B cell (primary cell): ENCODE results near the gene CHKA. TPM values are rescaled to one million over a fixed set of nuclear protein-coding genes. Genes with fewer than 3 reads are reported as not detected.

ENCODE experiments used
- ATAC-seq: fragments of 200-7000 bp; cut with Tn5 transposase; one replicate; pipeline ENCODE4 v1.10.0; 2021; ENCODE audit warnings: low read depth, mild to moderate bottlenecking, moderate number of reproducible peaks, moderate library complexity
- CTCF ChIA-PET: fragments of 350-600 bp; sonication (Branson Sonifier 250); formaldehyde crosslinking; loops from one replicate; lab custom pipeline; 2021; ENCODE audit warnings: antibody characterized with exemption, inconsistent platforms; lab: Charles Lee
- POLR2A ChIA-PET: fragments of 350-600 bp; sonication (Branson Sonifier 250); formaldehyde crosslinking; loops from one replicate; lab custom pipeline; 2021; ENCODE audit warnings: antibody characterized with exemption; lab: Charles Lee
- DNase-seq: peaks from one replicate; pipeline ENCODE4 v3.0.0; 2013
- H2AFZ ChIP-seq: 2 replicates; pipeline ENCODE4 v1.6.1; 2012; ENCODE audit warnings: mild to moderate bottlenecking, low read depth, low read length; ENCODE audit not compliant: insufficient read depth, poor library complexity, severe bottlenecking
- H3K27ac ChIP-seq, 2 donors: 1 replicate in 1 of 2; 2 replicates in 1 of 2; pipeline ENCODE4 v1.5.1; 2012 to 2013; ENCODE audit warnings: low read length in 2 of 2, mild to moderate bottlenecking in 2 of 2, moderate library complexity in 1 of 2
- H3K27me3 ChIP-seq, 4 experiments: fragments of 200-600 bp in 1 of 4; sonication (generic) in 1 of 4; replicated peaks in 1 of 4; 1 replicate in 2 of 4; 2 replicates in 2 of 4; pipeline versions ENCODE4 v1.6.1 to v1.7.0; 2013 to 2016; ENCODE audit warnings: low read length in 3 of 4, mild to moderate bottlenecking in 2 of 4, mixed read lengths in 1 of 4, moderate library complexity in 1 of 4; ENCODE audit not compliant: insufficient read depth in 4 of 4, control insufficient read depth in 3 of 4; ENCODE audit errors: control extremely low read depth in 1 of 4
- H3K36me3 ChIP-seq, 2 experiments: replicated peaks in 1 of 2; 1 replicate in 1 of 2; 2 replicates in 1 of 2; pipeline versions ENCODE4 v1.6.1 to v1.7.1; 2013; ENCODE audit warnings: low read length in 1 of 2; ENCODE audit not compliant: insufficient read depth in 2 of 2, control insufficient read depth in 1 of 2; ENCODE audit errors: control extremely low read depth in 1 of 2, extremely low read depth in 1 of 2
- H3K4me1 ChIP-seq, 2 donors: fragments of 200-600 bp in 1 of 2; sonication (generic) in 1 of 2; 1 replicate in 1 of 2; 2 replicates in 1 of 2; pipeline versions ENCODE4 v1.5.1 to v1.6.1; 2013 to 2017; ENCODE audit warnings: low read length in 2 of 2; ENCODE audit not compliant: control insufficient read depth in 2 of 2, insufficient read depth in 2 of 2
- H3K4me2 ChIP-seq: replicated peaks from 2 replicates; pipeline ENCODE3; 2012; ENCODE audit warnings: mild to moderate bottlenecking, low read depth, low read length; ENCODE audit not compliant: poor library complexity, severe bottlenecking
- H3K4me3 ChIP-seq, 5 experiments: fragments of 200-600 bp in 1 of 5; sonication (generic) in 1 of 5; 1 replicate in 3 of 5; 2 replicates in 2 of 5; pipeline versions ENCODE4 v1.5.1 to v1.7.0; 2011 to 2016; ENCODE audit warnings: low read length in 4 of 5, mild to moderate bottlenecking in 4 of 5, low read depth in 2 of 5, control low read depth in 1 of 5, moderate library complexity in 1 of 5; ENCODE audit not compliant: insufficient read depth in 1 of 5; ENCODE audit errors: control extremely low read depth in 1 of 5, extremely low read depth in 1 of 5
- H3K79me2 ChIP-seq: fragments of 200-600 bp; sonication (generic); one replicate; pipeline ENCODE4 v1.6.0; 2016; ENCODE audit warnings: low read length; ENCODE audit not compliant: control insufficient read depth, insufficient read depth
- H3K9ac ChIP-seq: fragments of 200-600 bp; sonication (generic); 2 replicates; pipeline ENCODE4 v1.6.1; 2017; ENCODE audit warnings: mild to moderate bottlenecking, low read length, moderate library complexity
- H3K9me3 ChIP-seq, 3 donors: one replicate each; pipeline versions ENCODE4 v1.6.1 to v1.7.1; 2013; ENCODE audit warnings: low read length in 2 of 3; ENCODE audit not compliant: control insufficient read depth in 2 of 3, insufficient read depth in 1 of 3; ENCODE audit errors: control extremely low read depth in 1 of 3
- H4K20me1 ChIP-seq: 2 replicates; pipeline ENCODE4 v1.6.0; 2012; ENCODE audit warnings: mild to moderate bottlenecking, low read length; ENCODE audit not compliant: insufficient read depth, control insufficient read depth, poor library complexity, severe bottlenecking
- H3K27ac Mint-ChIP-seq: one replicate; pipeline ENCODE4 v1.8.0; 2021; ENCODE audit warnings: mixed read lengths
- H3K27me3 Mint-ChIP-seq: one replicate; pipeline ENCODE4 v1.8.0; 2021; ENCODE audit warnings: mixed read lengths
- H3K4me1 Mint-ChIP-seq: one replicate; pipeline ENCODE4 v1.8.0; 2021; ENCODE audit warnings: mixed read lengths
- H3K4me3 Mint-ChIP-seq: one replicate; pipeline ENCODE4 v1.8.0; 2021; ENCODE audit warnings: mixed read lengths
- H3K9me3 Mint-ChIP-seq: one replicate; pipeline ENCODE4 v1.8.0; 2022; ENCODE audit warnings: mixed read lengths; ENCODE audit not compliant: insufficient read depth
- EZH2 ChIP-seq: IDR thresholded peaks from 2 replicates; pipeline ENCODE4 v1.6.1; 2012; ENCODE audit warnings: borderline replicate concordance, low read depth, mild to moderate bottlenecking, moderate library complexity, low read length; ENCODE audit not compliant: insufficient read depth, poor library complexity, severe bottlenecking
- WGBS: methylation state at CpG from one replicate; pipeline ENCODE4 v1.1.5; 2013; ENCODE audit warnings: missing lambda C conversion rate; ENCODE audit not compliant: insufficient coverage; 5-methylcytosine and 5-hydroxymethylcytosine counted together
- intact Hi-C: fragments of 100-400 bp; cut with micrococcal nuclease; formaldehyde crosslinking; loops from one replicate; pipeline ENCODE4 v1.10.0; 2022
- polyA plus RNA-seq: library from polyadenylated mRNA; depleted of rRNA; stranded (reverse); fragments of >200 nt; gene quantifications from 2 replicates; pipeline ENCODE4 v1.2.3, GENCODE V29; 2012
- total RNA-seq, 2 donors: library from RNA; stranded (reverse); fragments of 120-200 nt in 1 of 2; gene quantifications; 1 replicate in 1 of 2; 2 replicates in 1 of 2; pipeline versions ENCODE4 v1.2.3 to v1.2.4, GENCODE V29; 2013 to 2022
- TF ChIP-seq, protein P1 (sequence below): fragments of 200-600 bp; IDR thresholded peaks from one replicate; pipeline ENCODE4 v1.8.0; 2022; ENCODE audit warnings: antibody characterized with exemption, mild to moderate bottlenecking

Gene CHKA
- total and polyA plus RNA-seq, 2 donors (not counting 1 experiment from before 2014, with no cell fraction given): 10.6 to 20.6 TPM

DNA sequence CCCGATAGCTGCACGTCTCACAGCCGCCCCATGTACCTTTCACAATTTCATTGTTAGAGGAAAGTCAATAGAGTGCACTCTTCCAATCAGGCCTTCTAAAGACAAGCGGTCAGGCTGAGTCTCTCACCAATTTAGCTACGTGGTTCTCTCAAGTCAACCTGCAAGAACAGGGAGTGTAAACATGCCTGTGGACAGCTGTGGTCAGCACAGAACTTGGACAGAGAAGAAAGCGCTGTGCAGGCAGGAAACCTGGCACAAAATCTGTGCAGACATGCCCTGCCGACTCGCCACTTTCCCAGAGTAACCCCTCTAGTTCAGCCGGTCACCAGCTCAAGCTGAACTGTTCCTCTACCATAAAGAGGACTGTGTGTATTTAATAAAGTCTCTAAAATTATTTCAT, 39.5 kb downstream of the CHKA start:
- Mint-ChIP-seq H3K4me1 (peaks cover 12% of the 10 kb centered on the region), H3K9me3 (no peaks in the 10 kb centered on the region), H3K27me3 (no peaks in the 10 kb centered on the region), H3K27ac (no peak overlapping the region), H3K4me3 (no peak overlapping the region)
- no peak for TF ChIP-seq EZH2
- TF ChIP-seq, protein P1, sequence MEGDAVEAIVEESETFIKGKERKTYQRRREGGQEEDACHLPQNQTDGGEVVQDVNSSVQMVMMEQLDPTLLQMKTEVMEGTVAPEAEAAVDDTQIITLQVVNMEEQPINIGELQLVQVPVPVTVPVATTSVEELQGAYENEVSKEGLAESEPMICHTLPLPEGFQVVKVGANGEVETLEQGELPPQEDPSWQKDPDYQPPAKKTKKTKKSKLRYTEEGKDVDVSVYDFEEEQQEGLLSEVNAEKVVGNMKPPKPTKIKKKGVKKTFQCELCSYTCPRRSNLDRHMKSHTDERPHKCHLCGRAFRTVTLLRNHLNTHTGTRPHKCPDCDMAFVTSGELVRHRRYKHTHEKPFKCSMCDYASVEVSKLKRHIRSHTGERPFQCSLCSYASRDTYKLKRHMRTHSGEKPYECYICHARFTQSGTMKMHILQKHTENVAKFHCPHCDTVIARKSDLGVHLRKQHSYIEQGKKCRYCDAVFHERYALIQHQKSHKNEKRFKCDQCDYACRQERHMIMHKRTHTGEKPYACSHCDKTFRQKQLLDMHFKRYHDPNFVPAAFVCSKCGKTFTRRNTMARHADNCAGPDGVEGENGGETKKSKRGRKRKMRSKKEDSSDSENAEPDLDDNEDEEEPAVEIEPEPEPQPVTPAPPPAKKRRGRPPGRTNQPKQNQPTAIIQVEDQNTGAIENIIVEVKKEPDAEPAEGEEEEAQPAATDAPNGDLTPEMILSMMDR: no peak
- Histone ChIP-seq H3K27me3 (no peaks in the 10 kb centered on the region), H3K9ac (no peak overlapping the region), H3K4me1 (peaks cover 9 to 10% of the 10 kb centered on the region in 2 donors), H2AFZ (no peak overlapping the region), H3K36me3 (peaks cover 0 to 2% of the 10 kb centered on the region in 2 experiments), H3K79me2 (peaks cover 3% of the 10 kb centered on the region), H3K9me3 (no peaks in the 10 kb centered on the region), H3K4me2 (no peak overlapping the region), H3K4me3 (no peak overlapping the region), H4K20me1 (no peaks in the 10 kb centered on the region), H3K27ac (no peak overlapping the region)
- no peak for DNase-seq
- intact Hi-C loops: no loop called here
- no peak for ATAC-seq
- ChIA-PET CTCF (no interaction called here), POLR2A (no interaction called here)
- WGBS: 100% methylated on average over 6 of the region's 9 CpGs

DNA sequence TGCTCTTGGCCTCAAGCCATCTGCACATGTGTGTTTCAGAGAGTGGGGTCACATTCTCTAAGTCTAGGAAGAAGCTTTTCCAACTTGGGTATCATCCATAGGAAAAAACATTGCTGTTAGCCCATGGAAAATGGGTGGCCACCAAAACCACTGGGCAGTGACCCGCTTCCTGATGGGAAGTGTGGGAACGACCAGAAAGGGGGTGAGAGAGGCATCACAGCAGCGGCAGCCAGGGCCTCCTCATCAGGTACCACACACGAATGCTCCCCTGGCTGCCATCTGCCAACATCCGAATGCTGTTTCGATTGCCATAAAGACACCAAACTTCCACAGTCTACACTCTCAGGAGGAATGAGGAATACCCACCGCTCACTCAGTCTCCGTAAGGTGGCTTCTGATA, 40.3 kb downstream of the CHKA start:
- no peak overlapping the region for H3K27ac Mint-ChIP-seq
- no peak overlapping the region for H3K4me3 ChIP-seq
- TF ChIP-seq, protein P1: no peak
- no peak for TF ChIP-seq EZH2
- peaks cover 12% of the 10 kb centered on the region for H3K4me1 Mint-ChIP-seq
- ChIA-PET POLR2A (no interaction called here), CTCF (no interaction called here)
- H3K4me2 ChIP-seq: no peak overlapping the region
- 93% methylated on average over 8 of the region's 8 CpGs for WGBS
- intact Hi-C loops: no loop called here
- DNase-seq: no peak
- peaks cover 0 to 2% of the 10 kb centered on the region in 2 experiments for H3K36me3 ChIP-seq
- H2AFZ ChIP-seq: no peak overlapping the region
- H3K4me3 Mint-ChIP-seq: no peak overlapping the region
- no peak overlapping the region for H3K27ac ChIP-seq
- no peaks in the 10 kb centered on the region for H3K9me3 Mint-ChIP-seq
- H3K9me3 ChIP-seq: no peaks in the 10 kb centered on the region
- H3K79me2 ChIP-seq: no peaks in the 10 kb centered on the region
- H3K9ac ChIP-seq: no peak overlapping the region
- no peaks in the 10 kb centered on the region for H3K27me3 ChIP-seq
- H3K27me3 Mint-ChIP-seq: no peaks in the 10 kb centered on the region
- H3K4me1 ChIP-seq: peaks cover 9 to 10% of the 10 kb centered on the region in 2 donors
- no peaks in the 10 kb centered on the region for H4K20me1 ChIP-seq
- no peak for ATAC-seq
